B cell (primary cell): ENCODE results near the gene CPT1A. TPM values are rescaled to one million over a fixed set of nuclear protein-coding genes. Genes with fewer than 3 reads are reported as not detected.

Experiments
- ATAC-seq: fragments of 200-7000 bp; cut with Tn5 transposase; one replicate; pipeline ENCODE4 v1.10.0; 2021; ENCODE audit warnings: low read depth, mild to moderate bottlenecking, moderate number of reproducible peaks, moderate library complexity
- CTCF ChIA-PET: fragments of 350-600 bp; sonication (Branson Sonifier 250); formaldehyde crosslinking; loops from one replicate; lab custom pipeline; 2021; ENCODE audit warnings: antibody characterized with exemption, inconsistent platforms; lab: Charles Lee
- POLR2A ChIA-PET: fragments of 350-600 bp; sonication (Branson Sonifier 250); formaldehyde crosslinking; loops from one replicate; lab custom pipeline; 2021; ENCODE audit warnings: antibody characterized with exemption; lab: Charles Lee
- DNase-seq: peaks from one replicate; pipeline ENCODE4 v3.0.0; 2013
- H2AFZ ChIP-seq: 2 replicates; pipeline ENCODE4 v1.6.1; 2012; ENCODE audit warnings: mild to moderate bottlenecking, low read depth, low read length; ENCODE audit not compliant: insufficient read depth, poor library complexity, severe bottlenecking
- H3K27ac ChIP-seq, 2 donors: 1 replicate in 1 of 2; 2 replicates in 1 of 2; pipeline ENCODE4 v1.5.1; 2012 to 2013; ENCODE audit warnings: low read length in 2 of 2, mild to moderate bottlenecking in 2 of 2, moderate library complexity in 1 of 2
- H3K27me3 ChIP-seq, 4 experiments: fragments of 200-600 bp in 1 of 4; sonication (generic) in 1 of 4; replicated peaks in 1 of 4; 1 replicate in 2 of 4; 2 replicates in 2 of 4; pipeline versions ENCODE4 v1.6.1 to v1.7.0; 2013 to 2016; ENCODE audit warnings: low read length in 3 of 4, mild to moderate bottlenecking in 2 of 4, mixed read lengths in 1 of 4, moderate library complexity in 1 of 4; ENCODE audit not compliant: insufficient read depth in 4 of 4, control insufficient read depth in 3 of 4; ENCODE audit errors: control extremely low read depth in 1 of 4
- H3K36me3 ChIP-seq, 2 experiments: replicated peaks in 1 of 2; 1 replicate in 1 of 2; 2 replicates in 1 of 2; pipeline versions ENCODE4 v1.6.1 to v1.7.1; 2013; ENCODE audit warnings: low read length in 1 of 2; ENCODE audit not compliant: insufficient read depth in 2 of 2, control insufficient read depth in 1 of 2; ENCODE audit errors: control extremely low read depth in 1 of 2, extremely low read depth in 1 of 2
- H3K4me1 ChIP-seq, 2 donors: fragments of 200-600 bp in 1 of 2; sonication (generic) in 1 of 2; 1 replicate in 1 of 2; 2 replicates in 1 of 2; pipeline versions ENCODE4 v1.5.1 to v1.6.1; 2013 to 2017; ENCODE audit warnings: low read length in 2 of 2; ENCODE audit not compliant: control insufficient read depth in 2 of 2, insufficient read depth in 2 of 2
- H3K4me2 ChIP-seq: replicated peaks from 2 replicates; pipeline ENCODE3; 2012; ENCODE audit warnings: mild to moderate bottlenecking, low read depth, low read length; ENCODE audit not compliant: poor library complexity, severe bottlenecking
- H3K4me3 ChIP-seq, 5 experiments: fragments of 200-600 bp in 1 of 5; sonication (generic) in 1 of 5; 1 replicate in 3 of 5; 2 replicates in 2 of 5; pipeline versions ENCODE4 v1.5.1 to v1.7.0; 2011 to 2016; ENCODE audit warnings: low read length in 4 of 5, mild to moderate bottlenecking in 4 of 5, low read depth in 2 of 5, control low read depth in 1 of 5, moderate library complexity in 1 of 5; ENCODE audit not compliant: insufficient read depth in 1 of 5; ENCODE audit errors: control extremely low read depth in 1 of 5, extremely low read depth in 1 of 5
- H3K79me2 ChIP-seq: fragments of 200-600 bp; sonication (generic); one replicate; pipeline ENCODE4 v1.6.0; 2016; ENCODE audit warnings: low read length; ENCODE audit not compliant: control insufficient read depth, insufficient read depth
- H3K9ac ChIP-seq: fragments of 200-600 bp; sonication (generic); 2 replicates; pipeline ENCODE4 v1.6.1; 2017; ENCODE audit warnings: mild to moderate bottlenecking, low read length, moderate library complexity
- H3K9me3 ChIP-seq, 3 donors: one replicate each; pipeline versions ENCODE4 v1.6.1 to v1.7.1; 2013; ENCODE audit warnings: low read length in 2 of 3; ENCODE audit not compliant: control insufficient read depth in 2 of 3, insufficient read depth in 1 of 3; ENCODE audit errors: control extremely low read depth in 1 of 3
- H4K20me1 ChIP-seq: 2 replicates; pipeline ENCODE4 v1.6.0; 2012; ENCODE audit warnings: mild to moderate bottlenecking, low read length; ENCODE audit not compliant: insufficient read depth, control insufficient read depth, poor library complexity, severe bottlenecking
- H3K27ac Mint-ChIP-seq: one replicate; pipeline ENCODE4 v1.8.0; 2021; ENCODE audit warnings: mixed read lengths
- H3K27me3 Mint-ChIP-seq: one replicate; pipeline ENCODE4 v1.8.0; 2021; ENCODE audit warnings: mixed read lengths
- H3K4me1 Mint-ChIP-seq: one replicate; pipeline ENCODE4 v1.8.0; 2021; ENCODE audit warnings: mixed read lengths
- H3K4me3 Mint-ChIP-seq: one replicate; pipeline ENCODE4 v1.8.0; 2021; ENCODE audit warnings: mixed read lengths
- H3K9me3 Mint-ChIP-seq: one replicate; pipeline ENCODE4 v1.8.0; 2022; ENCODE audit warnings: mixed read lengths; ENCODE audit not compliant: insufficient read depth
- CTCF ChIP-seq: fragments of 200-600 bp; IDR thresholded peaks from one replicate; pipeline ENCODE4 v1.8.0; 2022; ENCODE audit warnings: antibody characterized with exemption, mild to moderate bottlenecking
- EZH2 ChIP-seq: IDR thresholded peaks from 2 replicates; pipeline ENCODE4 v1.6.1; 2012; ENCODE audit warnings: borderline replicate concordance, low read depth, mild to moderate bottlenecking, moderate library complexity, low read length; ENCODE audit not compliant: insufficient read depth, poor library complexity, severe bottlenecking
- WGBS: methylation state at CpG from one replicate; pipeline ENCODE4 v1.1.5; 2013; ENCODE audit warnings: missing lambda C conversion rate; ENCODE audit not compliant: insufficient coverage; 5-methylcytosine and 5-hydroxymethylcytosine counted together
- intact Hi-C: fragments of 100-400 bp; cut with micrococcal nuclease; formaldehyde crosslinking; loops from one replicate; pipeline ENCODE4 v1.10.0; 2022
- polyA plus RNA-seq: library from polyadenylated mRNA; depleted of rRNA; stranded (reverse); fragments of >200 nt; gene quantifications from 2 replicates; pipeline ENCODE4 v1.2.3, GENCODE V29; 2012
- total RNA-seq, 2 donors: library from RNA; stranded (reverse); fragments of 120-200 nt in 1 of 2; gene quantifications; 1 replicate in 1 of 2; 2 replicates in 1 of 2; pipeline versions ENCODE4 v1.2.3 to v1.2.4, GENCODE V29; 2013 to 2022

CPT1A gene
- total and polyA plus RNA-seq, 2 donors (not counting 1 experiment from before 2014, with no cell fraction given) = 15.6 to 40.8 TPM

DNA sequence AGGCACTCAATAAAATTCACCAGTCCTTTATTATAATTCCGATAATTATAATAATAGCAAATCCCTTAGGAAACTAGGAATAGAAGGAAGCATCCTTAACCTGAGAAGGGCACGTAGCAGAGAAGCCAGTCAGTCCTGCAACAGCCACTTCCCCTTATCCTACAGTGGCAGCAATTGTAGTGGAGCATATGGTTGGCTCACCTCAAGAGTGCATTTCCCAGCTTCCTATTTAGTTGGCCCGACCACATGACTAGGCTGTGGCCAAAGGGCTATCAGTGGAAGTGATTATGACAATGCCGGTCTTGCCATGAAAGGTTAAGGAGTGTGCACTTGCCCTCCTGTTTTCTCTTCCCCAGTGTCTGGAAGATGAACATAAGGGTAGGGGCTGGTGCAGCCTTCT is 117.4 kb downstream of the CPT1A start:
- CTCF ChIA-PET = no interaction called here
- 67% methylated on average over 1 of the region's 4 CpGs for WGBS
- POLR2A ChIA-PET = no interaction called here
- Histone ChIP-seq H3K27ac (no peak overlapping the region), H3K36me3 (no peaks in the 10 kb centered on the region), H3K27me3 (no peaks in the 10 kb centered on the region), H3K4me3 (no peak overlapping the region), H2AFZ (no peak overlapping the region), H3K9ac (no peak overlapping the region), H3K79me2 (no peaks in the 10 kb centered on the region), H3K9me3 (peaks cover 0 to 2% (median 2%) of the 10 kb centered on the region in 3 donors), H3K4me1 (no peaks in the 10 kb centered on the region), H3K4me2 (no peak overlapping the region), H4K20me1 (no peaks in the 10 kb centered on the region)
- H3K27me3 Mint-ChIP-seq = peaks cover 28% of the 10 kb centered on the region
- H3K27ac Mint-ChIP-seq = no peak overlapping the region
- peaks cover 11% of the 10 kb centered on the region for H3K9me3 Mint-ChIP-seq
- ATAC-seq (no peak), DNase-seq (no peak)
- no peak overlapping the region for H3K4me3 Mint-ChIP-seq
- intact Hi-C loops = no loop called here
- H3K4me1 Mint-ChIP-seq = no peaks in the 10 kb centered on the region
- TF ChIP-seq CTCF = no peak
- no peak for TF ChIP-seq EZH2

DNA sequence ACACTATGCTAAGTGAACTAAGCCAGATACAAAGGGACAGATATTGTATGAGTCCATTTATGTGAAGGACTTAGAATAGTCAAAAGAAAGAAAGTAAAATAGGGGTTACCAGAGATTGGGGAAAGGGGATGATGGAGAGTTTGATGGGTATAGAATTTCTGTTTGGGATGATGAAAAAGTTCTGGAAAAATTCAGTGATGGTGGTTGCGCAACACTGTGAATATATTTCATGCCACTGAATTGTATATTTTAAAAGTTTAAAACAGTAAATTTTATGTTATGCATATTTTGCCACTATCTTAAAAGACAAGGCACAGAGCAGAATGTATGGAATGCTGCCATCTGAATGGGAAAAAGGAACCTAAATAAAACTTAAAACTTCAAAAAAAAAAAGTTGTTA is 119.6 kb downstream of the CPT1A start:
- H3K9me3 ChIP-seq = peaks cover 0 to 2% (median 2%) of the 10 kb centered on the region in 3 donors
- no peak overlapping the region for H2AFZ ChIP-seq
- no peak overlapping the region for H3K9ac ChIP-seq
- Mint-ChIP-seq H3K27ac (no peak overlapping the region), H3K9me3 (peaks cover 15% of the 10 kb centered on the region), H3K4me3 (no peak overlapping the region), H3K27me3 (peaks cover 29% of the 10 kb centered on the region), H3K4me1 (no peaks in the 10 kb centered on the region)
- no CpG with 5 or more reads among the region's 1 CpG for WGBS
- ChIA-PET CTCF (no interaction called here), POLR2A (no interaction called here)
- H3K79me2 ChIP-seq = no peaks in the 10 kb centered on the region
- no peak overlapping the region for H3K4me2 ChIP-seq
- TF ChIP-seq CTCF = no peak
- no peak overlapping the region for H3K27ac ChIP-seq
- intact Hi-C loops = no loop called here
- ATAC-seq = no peak
- H3K4me1 ChIP-seq = no peaks in the 10 kb centered on the region
- H3K4me3 ChIP-seq = no peak overlapping the region
- no peaks in the 10 kb centered on the region for H3K36me3 ChIP-seq
- no peak for DNase-seq
- no peaks in the 10 kb centered on the region for H4K20me1 ChIP-seq
- no peaks in the 10 kb centered on the region for H3K27me3 ChIP-seq
